ENCODE data around the gene SSTR3. TPM values are rescaled to one million over a fixed set of nuclear protein-coding genes. Genes with fewer than 3 reads are reported as not detected.

SSTR3 gene
- total and polyA plus RNA-seq, 8 donors = 0.32 to 8.7 (median 1.3) TPM

- 78 to 79% methylated on average over 20 of the region's 20 CpGs for WGBS, 2 donors
- TF ChIP-seq CTCF (IDR thresholded peaks at IDR 0.05) = no peak
- no peaks in the 10 kb centered on the region for H3K27me3 ChIP-seq
- H3K4me1 ChIP-seq = peaks cover 0 to 5% (median 3%) of the 10 kb centered on the region in 3 donors
- no peaks in the 10 kb centered on the region for H3K9me3 ChIP-seq
- no peak overlapping the region for H3K4me3 ChIP-seq
- FAIRE-seq (no peak), DNase-seq (no peak), ATAC-seq (peak in 2 of 4 donors; percentile 32 to 48)
- H3K27ac ChIP-seq = no peak overlapping the region
- intact Hi-C loops (cut with DNase I) = no loop called here
- no peaks in the 10 kb centered on the region for H3K36me3 ChIP-seq
Observed at GRCh38 chr22:37228106-37229011, 16.1 kb upstream of the SSTR3 start.

- Histone ChIP-seq H3K9me3 (no peaks in the 10 kb centered on the region), H3K27me3 (no peaks in the 10 kb centered on the region), H3K4me3 (no peak overlapping the region), H3K4me1 (peaks cover 0 to 5% (median 3%) of the 10 kb centered on the region in 3 donors), H3K27ac (no peak overlapping the region), H3K36me3 (no peaks in the 10 kb centered on the region)
- no peak for TF ChIP-seq CTCF (IDR thresholded peaks at IDR 0.05)
- no peak for ATAC-seq
- DNase-seq = no peak
- WGBS, 2 donors = 87 to 92% methylated on average over 14 of the region's 14 CpGs
- no peak for FAIRE-seq
- intact Hi-C loops (cut with DNase I) = no loop called here
Observed at GRCh38 chr22:37226514-37226913, 14.2 kb upstream of the SSTR3 start.

GRCh38 chr22:37226087-37226486 is 13.8 kb upstream of the SSTR3 start:
- H3K4me3 ChIP-seq = no peak overlapping the region
- ATAC-seq (no peak), DNase-seq (no peak), FAIRE-seq (no peak)
- no peaks in the 10 kb centered on the region for H3K36me3 ChIP-seq
- no peak for TF ChIP-seq CTCF (IDR thresholded peaks at IDR 0.05)
- no peak overlapping the region for H3K27ac ChIP-seq
- no peaks in the 10 kb centered on the region for H3K27me3 ChIP-seq
- WGBS, 2 donors = 78 to 92% methylated on average over 4 of the region's 4 CpGs
- intact Hi-C loops (cut with DNase I) = no loop called here
- no peaks in the 10 kb centered on the region for H3K9me3 ChIP-seq
- H3K4me1 ChIP-seq = peaks cover 0 to 5% (median 3%) of the 10 kb centered on the region in 3 donors

GRCh38 chr22:37225481-37225880 is 13.2 kb upstream of the SSTR3 start:
- ATAC-seq = no peak
- H3K27me3 ChIP-seq = no peaks in the 10 kb centered on the region
- WGBS, 2 donors = 68 to 75% methylated on average over 8 of the region's 8 CpGs
- H3K4me3 ChIP-seq = no peak overlapping the region
- no peaks in the 10 kb centered on the region for H3K9me3 ChIP-seq
- no peak for FAIRE-seq
- peaks cover 0 to 3% (median 0%) of the 10 kb centered on the region in 3 donors for H3K4me1 ChIP-seq
- H3K27ac ChIP-seq = no peak overlapping the region
- TF ChIP-seq CTCF (IDR thresholded peaks at IDR 0.05) = no peak
- DNase-seq = no peak
- H3K36me3 ChIP-seq = no peaks in the 10 kb centered on the region
- intact Hi-C loops (cut with DNase I) = no loop called here
